ENCODE measurements around the gene SPTB.
A peak's percentile ranks its signal among the peaks of the same experiment; 100 is the strongest.

Gene SPTB

GRCh38 chr14:64762044-64763034 is 117.4 kb downstream of the SPTB start:
- peak; percentile 93 to 95 for DNase-seq
- no peak for TF ChIP-seq GATA1 (IDR thresholded peaks at IDR 0.05; ENCODE audit: low read depth, low read length)
- peak; percentile 42 for TF ChIP-seq POLR2A (IDR thresholded peaks at IDR 0.05; ENCODE audit: low read length)

DNA sequence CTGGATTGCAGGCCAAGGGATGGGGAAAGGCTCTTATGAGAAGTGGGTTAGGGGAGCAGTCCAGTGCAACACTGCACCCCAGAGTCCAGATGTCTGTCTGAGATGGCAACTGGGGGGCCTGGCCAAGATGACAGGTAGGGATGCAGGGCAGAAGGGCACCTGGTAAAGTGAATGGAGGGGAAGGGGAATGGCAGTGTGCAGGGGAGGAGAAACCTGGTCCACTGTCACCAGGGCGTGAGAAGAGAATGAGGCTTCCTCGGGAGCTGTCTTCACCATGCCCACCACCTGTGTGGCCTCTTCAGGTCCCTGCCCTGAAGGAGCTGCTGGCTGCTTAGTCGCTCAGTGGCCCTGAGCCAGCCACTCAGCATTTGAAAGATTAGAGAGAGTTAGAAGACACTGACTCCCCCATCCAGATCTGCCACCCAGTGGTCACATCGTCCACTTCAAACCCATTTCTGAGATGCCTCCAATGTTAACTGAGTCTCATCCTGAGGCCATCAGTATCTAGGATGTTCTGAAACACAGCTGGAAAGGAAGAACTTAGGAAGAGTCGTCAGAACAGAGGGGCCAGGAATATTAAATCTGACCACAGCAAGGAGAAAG is 118.2 kb downstream of the SPTB start:
- peak; percentile 76 to 80 for DNase-seq
- TF ChIP-seq GATA1 (IDR thresholded peaks at IDR 0.05; ENCODE audit: low read depth, low read length), result no peak
- TF ChIP-seq POLR2A (IDR thresholded peaks at IDR 0.05; ENCODE audit: low read length), result no peak

GRCh38 chr14:64760916-64761315 is 118.8 kb downstream of the SPTB start:
- DNase-seq, result peak; percentile 43 to 52
- no peak for TF ChIP-seq GATA1 (IDR thresholded peaks at IDR 0.05; ENCODE audit: low read depth, low read length)
- no peak for TF ChIP-seq POLR2A (IDR thresholded peaks at IDR 0.05; ENCODE audit: low read length)

DNA sequence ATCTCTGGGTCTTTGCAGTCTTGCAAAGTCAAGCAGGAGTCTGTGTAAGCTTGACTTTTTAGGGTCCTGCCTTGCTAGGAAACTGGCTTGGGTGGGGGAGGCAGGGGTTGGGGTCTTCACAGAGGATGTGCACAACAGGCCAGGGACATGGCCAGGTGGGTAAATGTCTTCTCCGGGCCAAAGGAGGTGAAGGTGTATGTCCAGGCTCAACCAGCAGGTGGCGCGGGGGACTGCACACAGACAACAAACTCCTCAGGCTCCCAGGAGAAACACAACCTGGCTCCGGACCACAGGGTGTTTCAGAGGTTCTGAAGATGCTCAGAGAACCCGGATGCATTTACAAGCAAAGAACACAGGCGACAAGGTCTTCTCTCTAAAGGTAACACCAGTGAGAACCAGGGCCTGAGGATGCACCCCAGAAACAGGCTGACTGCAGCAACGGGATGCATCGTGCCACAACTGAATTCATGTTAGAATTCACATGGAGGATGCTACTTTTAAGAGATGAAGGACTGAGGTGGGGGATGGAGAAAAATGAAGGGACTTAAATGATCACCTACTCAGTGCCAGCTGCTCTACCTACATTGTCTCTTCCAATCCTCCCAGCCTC is 119.5 kb downstream of the SPTB start:
- DNase-seq, result peak; percentile 78 to 86
- TF ChIP-seq POLR2A (IDR thresholded peaks at IDR 0.05; ENCODE audit: low read length), result peak; percentile 23
- TF ChIP-seq GATA1 (IDR thresholded peaks at IDR 0.05; ENCODE audit: low read depth, low read length), result no peak

DNA sequence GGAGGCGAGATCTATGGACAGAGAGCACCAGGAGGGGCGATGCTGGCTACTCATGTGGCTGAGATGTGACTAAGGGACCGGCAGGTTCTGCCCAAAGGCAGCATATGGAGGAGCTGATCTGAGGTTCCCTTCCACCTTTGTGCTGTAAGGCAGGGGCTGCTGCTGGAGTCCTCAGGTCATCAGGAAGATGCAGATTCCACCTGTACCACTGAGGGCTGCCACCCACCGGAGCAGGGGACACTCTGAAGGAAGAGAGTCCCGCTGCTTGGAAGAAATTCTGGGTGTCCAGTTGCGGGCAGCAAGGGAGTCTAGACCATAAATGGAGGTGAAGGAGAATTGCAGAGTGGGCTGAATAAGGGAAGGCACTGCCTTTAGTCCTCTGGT is 120.2 kb downstream of the SPTB start:
- TF ChIP-seq GATA1 (IDR thresholded peaks at IDR 0.05; ENCODE audit: low read depth, low read length), result no peak
- peak; percentile 17 for TF ChIP-seq POLR2A (IDR thresholded peaks at IDR 0.05; ENCODE audit: low read length)
- no peak for DNase-seq

GRCh38 chr14:64758691-64759554 is 120.8 kb downstream of the SPTB start:
- peak; percentile 48 to 51 for DNase-seq
- peak; percentile 40 for TF ChIP-seq POLR2A (IDR thresholded peaks at IDR 0.05; ENCODE audit: low read length)
- TF ChIP-seq GATA1 (IDR thresholded peaks at IDR 0.05; ENCODE audit: low read depth, low read length), result no peak

DNA sequence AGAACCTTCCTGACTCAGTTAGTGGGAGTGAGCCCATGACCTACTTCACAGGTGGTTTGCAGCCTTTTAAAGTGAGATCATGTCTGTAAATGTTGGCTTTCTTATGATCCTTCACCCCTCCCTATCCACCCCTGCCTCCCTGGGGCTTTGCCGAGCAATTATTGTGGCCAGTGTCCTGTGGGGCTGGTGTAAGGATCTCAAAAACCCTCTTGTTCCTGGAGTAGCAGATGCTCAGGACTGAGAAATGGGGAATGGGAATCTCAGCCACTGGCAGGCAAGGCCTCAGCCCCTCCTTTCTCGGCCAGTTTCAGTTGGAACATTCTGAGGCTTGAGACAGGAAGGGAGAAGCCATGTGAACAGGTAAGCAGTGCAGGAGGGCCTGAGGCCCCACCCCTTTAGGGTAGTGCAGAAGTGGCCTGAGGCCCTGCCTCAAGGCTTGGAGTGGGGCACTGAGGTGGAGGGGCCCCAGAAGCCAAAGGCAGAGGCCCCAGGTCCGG is 121.6 kb downstream of the SPTB start:
- TF ChIP-seq GATA1 (IDR thresholded peaks at IDR 0.05; ENCODE audit: low read depth, low read length), result no peak
- no peak for TF ChIP-seq POLR2A (IDR thresholded peaks at IDR 0.05; ENCODE audit: low read length)
- DNase-seq, result no peak

- TF ChIP-seq GATA1 (IDR thresholded peaks at IDR 0.05; ENCODE audit: low read depth, low read length) (no peak), POLR2A (IDR thresholded peaks at IDR 0.05; ENCODE audit: low read length) (no peak)
- DNase-seq, result no peak
Observed at GRCh38 chr14:64757601-64758000, 122.1 kb downstream of the SPTB start.

GRCh38 chr14:64756712-64757111 is 123.0 kb downstream of the SPTB start:
- no peak for TF ChIP-seq POLR2A (IDR thresholded peaks at IDR 0.05; ENCODE audit: low read length)
- no peak for DNase-seq

DNA sequence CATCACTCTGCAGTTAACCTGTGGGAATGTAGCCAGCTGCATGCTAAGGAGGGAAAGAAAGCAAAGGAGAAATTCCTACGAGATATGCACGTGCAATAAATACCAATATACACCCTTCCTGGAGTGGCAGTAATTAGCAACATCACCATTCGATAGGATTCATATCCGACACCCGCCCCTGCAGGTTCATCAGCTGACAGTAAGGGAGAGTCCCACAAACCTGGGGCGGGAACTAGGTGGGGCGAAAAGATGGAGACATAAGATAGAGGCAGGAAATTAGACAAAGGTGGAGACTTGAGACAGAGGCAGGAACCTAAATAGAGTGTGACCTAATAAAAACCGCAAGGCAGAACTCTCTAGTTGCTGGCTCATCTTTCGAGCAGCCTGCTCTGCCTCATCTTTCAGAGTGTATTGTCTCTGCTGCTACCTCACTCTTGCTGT is 123.9 kb downstream of the SPTB start:
- TF ChIP-seq POLR2A (IDR thresholded peaks at IDR 0.05; ENCODE audit: low read length), result peak; percentile 23
- TF ChIP-seq GATA1 (IDR thresholded peaks at IDR 0.05; ENCODE audit: low read depth, low read length), result no peak
- DNase-seq, result no peak

DNA sequence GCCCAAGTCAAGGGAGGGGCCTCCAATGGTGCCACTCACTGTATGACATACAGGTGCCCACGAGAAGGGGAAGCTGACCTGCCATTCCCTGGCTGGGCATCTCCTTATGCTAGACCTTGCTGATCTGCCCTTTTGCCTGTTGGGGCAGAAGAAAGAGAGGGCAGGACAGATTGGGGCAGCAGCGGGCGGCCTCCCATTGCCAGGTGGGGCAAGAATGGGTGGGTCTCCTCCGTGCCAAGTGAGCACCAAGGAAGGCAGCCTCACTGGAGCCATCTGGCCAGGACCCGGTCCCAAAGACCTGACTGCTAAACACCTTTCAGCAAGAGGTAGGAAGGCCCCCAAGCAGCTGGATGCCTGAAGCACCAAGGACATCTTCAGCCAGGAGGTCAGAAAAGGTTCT is 125.0 kb downstream of the SPTB start:
- TF ChIP-seq GATA1 (IDR thresholded peaks at IDR 0.05; ENCODE audit: low read depth, low read length), result no peak
- TF ChIP-seq POLR2A (IDR thresholded peaks at IDR 0.05; ENCODE audit: low read length), result no peak
- no peak for DNase-seq

- no peak for DNase-seq
- TF ChIP-seq POLR2A (IDR thresholded peaks at IDR 0.05; ENCODE audit: low read length), result no peak
- TF ChIP-seq GATA1 (IDR thresholded peaks at IDR 0.05; ENCODE audit: low read depth, low read length), result no peak
Observed at GRCh38 chr14:64753999-64754398, 125.7 kb downstream of the SPTB start.

DNA sequence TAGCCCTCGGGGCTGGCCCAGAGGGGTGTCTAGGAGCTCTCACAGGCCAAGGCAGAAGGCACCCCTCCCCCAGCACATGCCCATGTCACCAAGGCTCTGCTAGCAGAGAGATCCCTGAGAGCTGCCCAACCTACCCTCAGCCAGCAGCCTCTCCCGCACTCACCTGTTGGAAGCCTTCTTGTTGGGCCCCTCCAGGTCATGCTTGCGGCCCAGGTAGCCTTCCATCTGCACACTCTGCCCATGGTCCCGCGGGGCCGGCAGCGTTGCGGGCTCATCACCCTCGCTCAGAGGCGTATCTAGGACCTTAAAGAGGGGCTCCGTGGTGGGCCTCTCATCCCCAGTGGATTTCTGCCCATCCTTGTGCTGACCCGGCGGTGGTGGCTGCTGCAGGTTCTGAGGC is 126.3 kb downstream of the SPTB start:
- no peak for TF ChIP-seq POLR2A (IDR thresholded peaks at IDR 0.05; ENCODE audit: low read length)
- TF ChIP-seq GATA1 (IDR thresholded peaks at IDR 0.05; ENCODE audit: low read depth, low read length), result no peak

More for the DNA sequence above, 126.3 kb downstream of the SPTB start:
- DNase-seq, result no peak
